Sigmoid colon (tissue), 7 donors: ENCODE data around the gene NABP2. TPM values are rescaled to one million over a fixed set of nuclear protein-coding genes. Genes with fewer than 3 reads are reported as not detected.
A peak's percentile ranks its signal among the peaks of the same experiment; 100 is the strongest.
"Not testable (repeated sequence)": the region's sequence is repeated elsewhere in the genome, so short reads cannot be mapped to it uniquely, and the experiment has no call there.

Experiments
- DNase-seq: peaks from one replicate; pipeline ENCODE4 v3.0.0-alpha.2; 2019
- H3K27ac ChIP-seq, 4 donors: fragments of 200-600 bp; sonication (generic); one replicate each; pipeline ENCODE4 v1.5.1; 2016 to 2019; ENCODE audit warnings: mild to moderate bottlenecking in 1 of 4
- H3K27me3 ChIP-seq, 3 donors: fragments of 200-600 bp; sonication (generic); one replicate each; pipeline ENCODE4 v1.5.1; 2019; ENCODE audit warnings: mild to moderate bottlenecking in 1 of 3
- H3K36me3 ChIP-seq, 4 donors: fragments of 200-600 bp; sonication (generic); one replicate each; pipeline ENCODE4 v1.5.1; 2016 to 2019
- H3K4me1 ChIP-seq, 4 donors: fragments of 200-600 bp; sonication (generic); one replicate each; pipeline ENCODE4 v1.5.1; 2017 to 2019
- H3K4me3 ChIP-seq, 4 donors: fragments of 200-600 bp; sonication (generic); one replicate each; pipeline ENCODE4 v1.5.1; 2017 to 2019; ENCODE audit warnings: mild to moderate bottlenecking in 2 of 4, moderate library complexity in 1 of 4
- H3K9me3 ChIP-seq, 4 donors: fragments of 200-600 bp in 3 of 4; sonication (generic) in 3 of 4; one replicate each; pipeline versions ENCODE4 v1.5.1 to v1.6.1; 2013 to 2019
- CTCF ChIP-seq, 4 experiments: fragments of 450-650 bp in 3 of 4; fragments of 200-600 bp in 1 of 4; IDR thresholded peaks; one replicate each; pipeline ENCODE4 v1.5.1; 2016 to 2019; ENCODE audit warnings: antibody characterized with exemption in 4 of 4, mild to moderate bottlenecking in 3 of 4, moderate library complexity in 2 of 4
- EP300 ChIP-seq, 4 donors: sonication (generic); formaldehyde crosslinking; IDR thresholded peaks; one replicate each; pipeline ENCODE4 v1.6.1; 2017; ENCODE audit warnings: antibody characterized with exemption in 4 of 4
- POLR2A ChIP-seq, 2 donors: fragments of 450-650 bp; IDR thresholded peaks; one replicate each; pipeline ENCODE4 v1.6.1; 2016; ENCODE audit warnings: antibody characterized with exemption in 2 of 2, mild to moderate bottlenecking in 2 of 2, moderate library complexity in 2 of 2
- POLR2AphosphoS5 ChIP-seq, 4 donors: sonication (generic); formaldehyde crosslinking; IDR thresholded peaks; one replicate each; pipeline ENCODE4 v1.6.1; 2017; ENCODE audit warnings: antibody characterized with exemption in 4 of 4
- WGBS, 2 donors: extraction: QIAGEN DNeasy Blood & Tissue Kit; methylation state at CpG; one replicate each; pipeline ENCODE4 v1.1.7; 2013; 5-methylcytosine and 5-hydroxymethylcytosine counted together
- intact Hi-C: fragments of 100-400 bp; cut with DNase I; formaldehyde crosslinking; loops from one replicate; pipeline ENCODE4 v1.15.1; 2023
- polyA plus RNA-seq, 3 donors: library from polyadenylated mRNA; stranded (reverse); fragments of 200-250 nt; gene quantifications; one replicate each; pipeline ENCODE4 v1.2.3, GENCODE V29; 2013
- total RNA-seq, 4 donors: library from RNA; depleted of rRNA; stranded (reverse); fragments of >200 nt; gene quantifications; one replicate each; pipeline ENCODE4 v1.1.0, GENCODE V29; 2016
- donor health status: healthy with polysubstance abuse.
- donor health status: Bipolar disorder and iron deficiency.
- donor health status: healthy.

Gene NABP2
- total and polyA plus RNA-seq, 7 donors, result 17.2 to 43.7 (median 32.6) TPM

- 78 to 87% methylated on average over 5 of the region's 5 CpGs for WGBS, 2 donors
- Histone ChIP-seq H3K27me3 (no peaks in the 10 kb centered on the region), H3K4me1 (peaks cover 0 to 28% (median 26%) of the 10 kb centered on the region in 4 donors), H3K36me3 (no peaks in the 10 kb centered on the region), H3K9me3 (no peaks in the 10 kb centered on the region), H3K27ac (no peak overlapping the region), H3K4me3 (no peak overlapping the region)
- intact Hi-C loops, result no loop called here
- TF ChIP-seq POLR2A (IDR thresholded peaks at IDR 0.05) (no peak), POLR2AphosphoS5 (IDR thresholded peaks at IDR 0.05) (no peak), EP300 (IDR thresholded peaks at IDR 0.05) (no peak), CTCF (IDR thresholded peaks at IDR 0.05) (no peak)
- no peak for DNase-seq
Observed at GRCh38 chr12:56261503-56262232, 37.5 kb downstream of the NABP2 start.

- H3K4me1 ChIP-seq, result peaks cover 0 to 26% (median 25%) of the 10 kb centered on the region in 4 donors
- H3K27ac ChIP-seq, DNase-seq, H3K36me3 ChIP-seq, H3K9me3 ChIP-seq, H3K4me3 ChIP-seq, H3K27me3 ChIP-seq, intact Hi-C loops: not testable (repeated sequence)
- 88 to 95% methylated on average over 7 of the region's 7 CpGs for WGBS, 2 donors
Observed at GRCh38 chr12:56262955-56263354, 38.8 kb downstream of the NABP2 start.

DNA sequence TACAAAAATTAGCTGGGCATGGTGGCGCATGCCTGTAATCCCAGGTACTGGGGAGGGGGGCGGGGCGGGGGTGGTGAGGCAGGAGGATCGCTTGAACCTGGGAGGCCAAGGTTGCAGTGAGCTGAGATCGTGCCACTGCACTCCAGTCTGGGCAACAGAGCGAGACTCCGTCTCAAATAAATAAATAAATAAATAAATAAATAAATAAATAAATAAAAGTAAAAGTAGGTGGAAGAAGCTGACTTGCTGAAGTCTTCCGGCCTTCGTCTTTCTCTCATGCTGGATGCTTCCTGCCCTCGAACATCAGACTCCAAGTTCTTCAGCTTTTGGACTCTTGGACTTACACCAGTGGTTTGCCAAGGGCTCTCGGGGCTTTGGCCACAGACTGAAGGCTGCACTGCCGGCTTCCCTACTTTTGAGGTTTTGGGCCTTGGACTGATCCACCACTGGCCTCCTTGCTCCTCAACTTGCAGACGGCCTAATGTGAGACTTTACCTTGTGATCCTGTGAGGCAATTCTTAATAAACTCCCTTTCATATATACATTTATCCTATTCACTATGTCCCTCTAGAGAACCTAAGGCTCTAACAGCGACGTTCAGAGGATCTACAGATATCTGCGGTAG is 42.0 kb downstream of the NABP2 start:
- intact Hi-C loops, result loop anchor here (2.0 kb wide), 1 partner anchor 35 kb away; the partner anchor contains the start of gene CS
- not testable (repeated sequence) for H3K27me3 ChIP-seq, H3K9me3 ChIP-seq, DNase-seq
- peak overlapping the region; percentile 95 to 97 (median 96) for H3K27ac ChIP-seq
- peaks cover 0 to 13% (median 3%) of the 10 kb centered on the region in 4 donors for H3K36me3 ChIP-seq
- H3K4me3 ChIP-seq, result peak overlapping the region; percentile 59 to 73 (median 70)
- 46 to 57% methylated on average over 16 of the region's 16 CpGs for WGBS, 2 donors
- H3K4me1 ChIP-seq, result peaks cover 0 to 19% (median 18%) of the 10 kb centered on the region in 4 donors

DNA sequence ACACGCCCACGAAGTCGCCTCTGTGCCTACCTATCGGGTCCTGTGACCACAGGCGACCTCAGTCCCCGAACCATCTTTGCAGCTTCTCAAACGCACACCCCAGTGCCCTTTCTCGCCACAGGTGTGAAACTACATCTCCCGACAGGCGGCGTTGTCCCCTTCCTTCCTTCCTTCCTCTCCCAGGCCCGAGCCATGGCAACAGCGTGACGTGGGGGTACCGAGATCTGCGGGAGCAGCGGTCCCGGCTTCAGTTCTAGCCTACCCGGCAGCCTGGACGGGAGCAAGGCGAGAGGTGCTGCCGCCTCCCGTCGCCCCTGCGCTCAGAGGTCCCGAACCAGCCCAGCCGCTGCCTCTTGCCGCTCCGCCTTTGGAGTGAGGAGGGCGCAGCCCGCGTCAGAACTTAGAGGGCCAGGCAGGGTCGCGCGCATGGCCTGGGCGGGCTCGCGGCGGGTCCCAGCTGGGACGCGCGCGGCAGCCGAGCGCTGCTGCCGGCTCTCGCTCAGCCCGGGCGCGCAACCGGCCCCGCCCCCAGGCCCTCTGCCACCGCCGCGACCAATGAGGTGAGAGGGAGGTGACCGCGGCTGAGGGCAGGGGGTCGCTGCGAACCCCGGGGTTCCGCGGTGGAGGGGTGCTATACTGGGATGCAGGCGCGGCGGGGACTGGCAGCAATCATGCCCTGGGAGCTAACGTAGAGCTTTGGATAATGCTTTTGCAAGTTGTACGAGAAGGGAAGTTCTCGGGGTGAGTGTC is 42.7 kb downstream of the NABP2 start, which contains the start of gene COQ10A:
Gene COQ10A (plus strand): TSS at position 250 of the 750 bp plus-strand sequence. CDS start 177 bp downstream, at position 427.
- 0% methylated on average over 68 of the region's 68 CpGs for WGBS, 2 donors
- peak; percentile 73 to 88 for TF ChIP-seq POLR2A (IDR thresholded peaks at IDR 0.05)
- peak; percentile 93 to 96 (median 94) for TF ChIP-seq POLR2AphosphoS5 (IDR thresholded peaks at IDR 0.05)
- peak; percentile 71 to 91 (median 76) for TF ChIP-seq CTCF (IDR thresholded peaks at IDR 0.05)
- TF ChIP-seq EP300 (IDR thresholded peaks at IDR 0.05), result no peak

GRCh38 chr12:56267443-56268071 is 43.4 kb downstream of the NABP2 start:
- intact Hi-C loops, result loop anchor here (2.0 kb wide), 1 partner anchor 33 kb away; the partner anchor contains the start of gene CS
- Histone ChIP-seq H3K4me1 (peaks cover 0 to 19% (median 18%) of the 10 kb centered on the region in 4 donors), H3K36me3 (peaks cover 0 to 27% (median 11%) of the 10 kb centered on the region in 4 donors), H3K4me3 (peak overlapping the region; percentile 59 to 73 (median 70)), H3K27ac (peak overlapping the region; percentile 95 to 97 (median 96)), H3K9me3 (no peaks in the 10 kb centered on the region), H3K27me3 (no peaks in the 10 kb centered on the region)
- 25 to 37% methylated on average over 21 of the region's 21 CpGs for whole genome bisulfite sequencing, 2 donors
- TF ChIP-seq EP300 (IDR thresholded peaks at IDR 0.05) (no peak), POLR2AphosphoS5 (IDR thresholded peaks at IDR 0.05) (no peak), POLR2A (IDR thresholded peaks at IDR 0.05) (no peak), CTCF (IDR thresholded peaks at IDR 0.05) (no peak)
- peak; percentile 80 for DNase-seq

More for the DNA sequence above, 42.7 kb downstream of the NABP2 start, which contains the start of gene COQ10A:
- Histone ChIP-seq H3K36me3 (peaks cover 0 to 20% (median 5%) of the 10 kb centered on the region in 4 donors), H3K4me1 (peaks cover 0 to 19% (median 18%) of the 10 kb centered on the region in 4 donors), H3K27me3 (no peaks in the 10 kb centered on the region), H3K4me3 (peak within 1 kb of the TSS; percentile 59 to 73 (median 70)), H3K27ac (peak within 1 kb of the TSS; percentile 95 to 97 (median 96)), H3K9me3 (no peaks in the 10 kb centered on the region)
- intact Hi-C loops, result loop anchor here (2.0 kb wide), 1 partner anchor 34 kb away; the partner anchor contains the start of gene CS
- DNase-seq, result peak; percentile 96
